K562 (cell line): ENCODE measurements around the gene CHD6. TPM values are rescaled to one million over a fixed set of nuclear protein-coding genes. Genes with fewer than 3 reads are reported as not detected.
A peak's percentile ranks its signal among the peaks of the same experiment; 100 is the strongest.

Experiments
- ATAC-seq: fragments of 200-7000 bp; cut with Tn5 transposase; 3 replicates; pipeline ENCODE4 v1.9.1; 2020; ENCODE audit warnings: moderate library complexity
- BruUV-seq: library from RNA; stranded (reverse); fragments of 400-500 nt; replicated peaks from 2 replicates; lab custom pipeline; 2021; lab: Mats Ljungman, UMichigan
- CTCF ChIA-PET: fragments of 300-600 bp; formaldehyde crosslinking; extraction: SDS; loops from one replicate; lab custom pipeline; 2021; ENCODE audit warnings: low intra/inter-chr PET ratio; lab: Yijun Ruan, JAX
- POLR2A ChIA-PET: fragments of 300-600, 350-650 bp; sonication (Branson Sonifier 250); formaldehyde crosslinking; extraction: SDS; loops from one replicate; lab custom pipeline; 2021; ENCODE audit warnings: antibody characterized with exemption, inconsistent platforms; lab: Yijun Ruan, JAX
- DNase-seq, 4 experiments: peaks; one replicate each; pipeline versions ENCODE4 v3.0.0 to v3.0.0-alpha.2; 2011 to 2018; ENCODE audit warnings: low spot score in 3 of 4, mixed read lengths in 3 of 4; ENCODE audit errors: extremely low read depth in 1 of 4
- FAIRE-seq: peaks from 2 replicates; lab custom pipeline; 2011; peaks lifted over from hg19 to GRCh38; lab: Jason Lieb, UNC
- H2AFZ ChIP-seq: 2 replicates; pipeline ENCODE4 v1.6.0; 2011; ENCODE audit warnings: low read depth, low read length, control low read depth, inconsistent platforms
- H3K27ac ChIP-seq: fragments of 200-600 bp; 3 replicates; pipeline ENCODE4 v1.8.0; 2011; ENCODE audit warnings: low read depth, mild to moderate bottlenecking, control low read depth, inconsistent platforms, low read length, moderate library complexity, mixed read lengths; ENCODE audit errors: extremely low read depth
- H3K27me3 ChIP-seq, 2 experiments: fragments of 300-600 bp in 1 of 2; 2 replicates in 1 of 2; 3 replicates in 1 of 2; pipeline versions ENCODE4 v1.6.0 to v1.8.0; 2011; ENCODE audit warnings: inconsistent platforms in 2 of 2, low read length in 2 of 2, mild to moderate bottlenecking in 1 of 2, mixed read lengths in 1 of 2, moderate library complexity in 1 of 2; ENCODE audit not compliant: control insufficient read depth in 2 of 2, insufficient read depth in 2 of 2
- H3K36me3 ChIP-seq: fragments of 300-600 bp; 3 replicates; pipeline ENCODE4 v1.8.0; 2011; ENCODE audit warnings: mild to moderate bottlenecking, low read length, inconsistent platforms; ENCODE audit not compliant: control insufficient read depth, insufficient read depth
- H3K4me1 ChIP-seq, 2 experiments: fragments of 200-600 bp in 1 of 2; replicated peaks in 1 of 2; 2 replicates in 1 of 2; 3 replicates in 1 of 2; pipeline versions ENCODE4 v1.5.1 to v1.8.0; 2011; ENCODE audit warnings: inconsistent platforms in 2 of 2, low read length in 2 of 2, mild to moderate bottlenecking in 1 of 2, mixed read lengths in 1 of 2, moderate library complexity in 1 of 2; ENCODE audit not compliant: control insufficient read depth in 2 of 2, insufficient read depth in 2 of 2
- H3K4me2 ChIP-seq: 2 replicates; pipeline ENCODE4 v1.6.1; 2011; ENCODE audit warnings: low read length, control low read depth, inconsistent platforms, mixed read lengths; ENCODE audit not compliant: insufficient read depth
- H3K4me3 ChIP-seq: fragments of 200-600 bp; sonication (generic), shearing (Covaris generic); 2 replicates; pipeline ENCODE4 v1.5.1; 2016; ENCODE audit warnings: control low read depth, inconsistent platforms
- H3K79me2 ChIP-seq: fragments of 200-600 bp; 3 replicates; pipeline ENCODE4 v1.8.0; 2011; ENCODE audit warnings: low read length, inconsistent platforms; ENCODE audit not compliant: control insufficient read depth, insufficient read depth
- H3K9ac ChIP-seq, 2 experiments: 2 replicates each; pipeline versions ENCODE4 v1.6.0 to v1.6.1; 2011; ENCODE audit warnings: low read depth in 2 of 2, low read length in 2 of 2, control low read depth in 1 of 2, inconsistent platforms in 1 of 2, mild to moderate bottlenecking in 1 of 2, mixed read lengths in 1 of 2; ENCODE audit not compliant: insufficient read depth in 1 of 2
- H3K9me1 ChIP-seq: one replicate; pipeline ENCODE4 v1.6.0; 2011; ENCODE audit warnings: inconsistent platforms, mild to moderate bottlenecking, low read length, moderate library complexity; ENCODE audit not compliant: control insufficient read depth, insufficient read depth
- H3K9me3 ChIP-seq: replicated peaks from 2 replicates; pipeline ENCODE4 v1.5.1; 2011; ENCODE audit warnings: low read depth, low read length, inconsistent platforms; ENCODE audit not compliant: control insufficient read depth, insufficient read depth
- H4K20me1 ChIP-seq: replicated peaks from 2 replicates; pipeline ENCODE4 v1.6.1; 2011; ENCODE audit warnings: low read length, inconsistent platforms, mixed read lengths; ENCODE audit not compliant: control insufficient read depth, insufficient read depth
- BHLHE40 ChIP-seq: IDR thresholded peaks from 2 replicates; pipeline ENCODE4 v1.6.1; 2011; ENCODE audit warnings: low read length, improper control_type of control experiment
- EGR1 ChIP-seq: fragments of 450-650 bp; conservative IDR thresholded peaks from 2 replicates; pipeline ENCODE4 v1.6.1; 2017; ENCODE audit warnings: mild to moderate bottlenecking
- EWSR1 ChIP-seq: fragments of 450-650 bp; IDR thresholded peaks from 2 replicates; pipeline ENCODE4 v1.6.1; 2018; ENCODE audit warnings: borderline replicate concordance, mild to moderate bottlenecking, low read depth, moderate library complexity; ENCODE audit not compliant: partially characterized antibody
- HMGN3 ChIP-seq: IDR thresholded peaks from 2 replicates; pipeline ENCODE4 v1.6.1; 2011; ENCODE audit warnings: borderline replicate concordance, low read depth, mild to moderate bottlenecking, mixed read lengths, low read length; ENCODE audit not compliant: insufficient read length; ENCODE audit errors: extremely low read depth
- ILF3 ChIP-seq: fragments of 450-650 bp; IDR thresholded peaks from 2 replicates; pipeline ENCODE4 v1.6.1; 2018; ENCODE audit warnings: antibody characterized with exemption, mild to moderate bottlenecking, moderate library complexity, borderline replicate concordance
- MED1 ChIP-seq: sonication (generic); formaldehyde crosslinking; IDR thresholded peaks from 2 replicates; pipeline ENCODE4 v1.8.1; 2023; ENCODE audit warnings: missing genetic modification reagents, borderline replicate concordance
- NR2F6 ChIP-seq: fragments of 450-650 bp; formaldehyde crosslinking; IDR thresholded peaks from 2 replicates; pipeline ENCODE4 v1.4.0; 2020; ENCODE audit warnings: mild to moderate bottlenecking
- POLR3G ChIP-seq: IDR thresholded peaks from 2 replicates; pipeline ENCODE4 v1.6.1; 2011; ENCODE audit not compliant: insufficient read length, insufficient replicate concordance; ENCODE audit errors: extremely low read depth
- SNRNP70 ChIP-seq: fragments of 200-400 bp; formaldehyde crosslinking; optimal IDR thresholded peaks from 2 replicates; pipeline ENCODE3; 2017; ENCODE audit warnings: low read depth, low read length
- ZKSCAN1 ChIP-seq: fragments of 150-350 bp; IDR thresholded peaks from 2 replicates; pipeline ENCODE4 v1.6.1; 2016; ENCODE audit warnings: low read depth, low read length
- ZNF184 ChIP-seq: sonication (generic); formaldehyde crosslinking; IDR thresholded peaks from 2 replicates; pipeline ENCODE4 v1.5.0; 2020; ENCODE audit warnings: missing genetic modification reagents
- ZNF212 ChIP-seq: fragments of 450-650 bp; formaldehyde crosslinking; IDR thresholded peaks from 2 replicates; pipeline ENCODE4 v1.4.0; 2020; ENCODE audit warnings: mild to moderate bottlenecking
- ZNF263 ChIP-seq: sonication (generic); formaldehyde crosslinking; IDR thresholded peaks from 2 replicates; pipeline ENCODE4 v1.8.0; 2022; ENCODE audit warnings: mild to moderate bottlenecking, missing genetic modification reagents, borderline replicate concordance
- ZNF408 ChIP-seq: fragments of 250-450 bp; sonication (Bioruptor Pico); IDR thresholded peaks from 2 replicates; pipeline ENCODE4 v1.4.0; 2020; ENCODE audit warnings: low read depth, mild to moderate bottlenecking, moderate library complexity
- WGBS: fragments of 100-300 bp; shearing (Covaris generic); methylation state at CpG from one replicate; pipeline ENCODE4 v1.1.6; 2016; ENCODE audit warnings: low coverage, mixed read lengths; ENCODE audit not compliant: insufficient coverage; ENCODE audit errors: missing lambda C conversion rate; 5-methylcytosine and 5-hydroxymethylcytosine counted together
- in situ Hi-C: fragments of 300-500 bp; cut with MboI; formaldehyde crosslinking; loops from 4 replicates; pipeline ENCODE4 v1.15.0; 2018; ENCODE audit warnings: inconsistent platforms, mixed read lengths
- intact Hi-C: fragments of 100-400 bp; cut with micrococcal nuclease; formaldehyde crosslinking; loops from 2 replicates; pipeline ENCODE4 v1.14.2; 2022
- polyA plus RNA-seq, 8 experiments: library from polyadenylated mRNA; depleted of rRNA in 4 of 8; stranded (reverse) in 5 of 8; unstranded in 3 of 8; fragments of >200 nt; fragmentation: Nextera tagmentation in 2 of 8; fragmentation: Illumina TruSeq in 1 of 8; extraction: Ambion mirVana in 2 of 8; extraction: Trizol in 1 of 8; gene quantifications; 2 replicates each; pipeline versions ENCODE4 v1.2.1 to v1.2.3, GENCODE V29; 2011 to 2014; ENCODE audit warnings: inconsistent platforms in 1 of 8, missing spikeins in 1 of 8
- total RNA-seq, 7 experiments: library from RNA; depleted of rRNA in 6 of 7; stranded (reverse); fragments of >200 nt in 6 of 7; fragmentation: Illumina TruSeq in 2 of 7; extraction: Trizol in 2 of 7; gene quantifications; 2 replicates each; pipeline versions ENCODE4 v1.2.1 to v1.2.3, GENCODE V29; 2011 to 2021; ENCODE audit warnings: low replicate concordance in 1 of 7
- TF ChIP-seq, protein P1 (sequence below): fragments of 450-650 bp; IDR thresholded peaks from 2 replicates; pipeline ENCODE4 v1.6.1; 2016; ENCODE audit warnings: borderline replicate concordance
- TF ChIP-seq, protein P2 (sequence below): sonication (generic); formaldehyde crosslinking; IDR thresholded peaks from 2 replicates; pipeline ENCODE4 v1.8.1; 2023; ENCODE audit warnings: mild to moderate bottlenecking, missing genetic modification reagents
- TF ChIP-seq, protein P3 (sequence below): fragments of 450-650 bp; IDR thresholded peaks from 2 replicates; pipeline ENCODE4 v1.6.1; 2016

The CHD6 gene
- total and polyA plus RNA-seq, 9 of the 15 experiments (the other 6 are each of a cell fraction or from before 2014, with no cell fraction given), result 3.9 to 24.2 (median 12.8) TPM

DNA sequence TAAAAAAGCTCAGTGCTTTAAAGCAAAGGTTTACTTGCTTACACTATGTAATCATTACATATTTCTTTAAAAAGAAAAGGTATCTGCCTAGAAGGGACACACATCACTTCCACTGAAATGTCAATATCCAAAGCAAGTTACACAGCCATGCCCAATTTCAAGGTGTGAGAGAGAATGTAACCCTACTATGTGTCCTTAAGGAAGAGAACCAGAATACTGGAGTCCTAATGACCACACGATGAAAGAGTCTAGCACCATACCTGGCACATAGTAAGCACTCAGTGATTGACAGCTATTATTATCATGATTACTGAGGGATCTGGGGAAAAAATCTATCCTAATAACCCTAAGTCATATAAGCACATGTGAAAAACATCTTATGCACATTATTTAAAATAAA is 10.4 kb downstream of the CHD6 start:
- peaks cover 88% of the 10 kb centered on the region for H3K79me2 ChIP-seq
- no peaks in the 10 kb centered on the region; a peak in 1 of 5 replicates for H3K4me1 ChIP-seq
- H3K4me2 ChIP-seq, result no peak overlapping the region
- H4K20me1 ChIP-seq, result 0 out of 2 replicates have a peak, but pooled peaks cover 9% of the 10 kb centered on the region
- H3K27me3 ChIP-seq, result no peaks in the 10 kb centered on the region
- H3K36me3 ChIP-seq, result no peaks in the 10 kb centered on the region
- FAIRE-seq, result no peak
- intact Hi-C loops, result no loop called here
- in situ Hi-C loops, result no loop called here
- no peak for ATAC-seq
- no peaks in the 10 kb centered on the region for H3K9me1 ChIP-seq
- DNase-seq, result no peak
- no peak for TF ChIP-seq ZNF212 (CRISPR knock-in tag)
- TF ChIP-seq ZKSCAN1, result peak; percentile 69; the same call in 1 of the 2 replicates
- TF ChIP-seq, protein P1, sequence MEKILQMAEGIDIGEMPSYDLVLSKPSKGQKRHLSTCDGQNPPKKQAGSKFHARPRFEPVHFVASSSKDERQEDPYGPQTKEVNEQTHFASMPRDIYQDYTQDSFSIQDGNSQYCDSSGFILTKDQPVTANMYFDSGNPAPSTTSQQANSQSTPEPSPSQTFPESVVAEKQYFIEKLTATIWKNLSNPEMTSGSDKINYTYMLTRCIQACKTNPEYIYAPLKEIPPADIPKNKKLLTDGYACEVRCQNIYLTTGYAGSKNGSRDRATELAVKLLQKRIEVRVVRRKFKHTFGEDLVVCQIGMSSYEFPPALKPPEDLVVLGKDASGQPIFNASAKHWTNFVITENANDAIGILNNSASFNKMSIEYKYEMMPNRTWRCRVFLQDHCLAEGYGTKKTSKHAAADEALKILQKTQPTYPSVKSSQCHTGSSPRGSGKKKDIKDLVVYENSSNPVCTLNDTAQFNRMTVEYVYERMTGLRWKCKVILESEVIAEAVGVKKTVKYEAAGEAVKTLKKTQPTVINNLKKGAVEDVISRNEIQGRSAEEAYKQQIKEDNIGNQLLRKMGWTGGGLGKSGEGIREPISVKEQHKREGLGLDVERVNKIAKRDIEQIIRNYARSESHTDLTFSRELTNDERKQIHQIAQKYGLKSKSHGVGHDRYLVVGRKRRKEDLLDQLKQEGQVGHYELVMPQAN, result no peak
- TF ChIP-seq ZNF263, result no peak
- TF ChIP-seq EWSR1, result no peak
- no peak for TF ChIP-seq ILF3
- no peak for TF ChIP-seq BHLHE40
- TF ChIP-seq, protein P2, sequence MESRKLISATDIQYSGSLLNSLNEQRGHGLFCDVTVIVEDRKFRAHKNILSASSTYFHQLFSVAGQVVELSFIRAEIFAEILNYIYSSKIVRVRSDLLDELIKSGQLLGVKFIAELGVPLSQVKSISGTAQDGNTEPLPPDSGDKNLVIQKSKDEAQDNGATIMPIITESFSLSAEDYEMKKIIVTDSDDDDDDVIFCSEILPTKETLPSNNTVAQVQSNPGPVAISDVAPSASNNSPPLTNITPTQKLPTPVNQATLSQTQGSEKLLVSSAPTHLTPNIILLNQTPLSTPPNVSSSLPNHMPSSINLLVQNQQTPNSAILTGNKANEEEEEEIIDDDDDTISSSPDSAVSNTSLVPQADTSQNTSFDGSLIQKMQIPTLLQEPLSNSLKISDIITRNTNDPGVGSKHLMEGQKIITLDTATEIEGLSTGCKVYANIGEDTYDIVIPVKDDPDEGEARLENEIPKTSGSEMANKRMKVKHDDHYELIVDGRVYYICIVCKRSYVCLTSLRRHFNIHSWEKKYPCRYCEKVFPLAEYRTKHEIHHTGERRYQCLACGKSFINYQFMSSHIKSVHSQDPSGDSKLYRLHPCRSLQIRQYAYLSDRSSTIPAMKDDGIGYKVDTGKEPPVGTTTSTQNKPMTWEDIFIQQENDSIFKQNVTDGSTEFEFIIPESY (CRISPR knock-in tag), result no peak
- no peak for TF ChIP-seq ZNF408 (CRISPR knock-in tag)
- TF ChIP-seq SNRNP70, result no peak
- TF ChIP-seq, protein P3, sequence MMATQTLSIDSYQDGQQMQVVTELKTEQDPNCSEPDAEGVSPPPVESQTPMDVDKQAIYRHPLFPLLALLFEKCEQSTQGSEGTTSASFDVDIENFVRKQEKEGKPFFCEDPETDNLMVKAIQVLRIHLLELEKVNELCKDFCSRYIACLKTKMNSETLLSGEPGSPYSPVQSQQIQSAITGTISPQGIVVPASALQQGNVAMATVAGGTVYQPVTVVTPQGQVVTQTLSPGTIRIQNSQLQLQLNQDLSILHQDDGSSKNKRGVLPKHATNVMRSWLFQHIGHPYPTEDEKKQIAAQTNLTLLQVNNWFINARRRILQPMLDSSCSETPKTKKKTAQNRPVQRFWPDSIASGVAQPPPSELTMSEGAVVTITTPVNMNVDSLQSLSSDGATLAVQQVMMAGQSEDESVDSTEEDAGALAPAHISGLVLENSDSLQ, result peak; percentile 60
- no peak for TF ChIP-seq EGR1
- no peak for TF ChIP-seq POLR3G
- no peak for TF ChIP-seq NR2F6 (CRISPR knock-in tag)
- no peak for TF ChIP-seq MED1 (CRISPR knock-in tag)
- TF ChIP-seq HMGN3, result no peak
- TF ChIP-seq ZNF184 (CRISPR knock-in tag), result no peak
- H3K9ac ChIP-seq, result no peak overlapping the region
- H3K9me3 ChIP-seq, result no peaks in the 10 kb centered on the region
- no peak overlapping the region for H3K27ac ChIP-seq
- ChIA-PET CTCF (interaction anchor here (0.6 to 0.7 kb wide), 2 partner anchors 50 to 143 kb away, joined by 3 read pairs; no protein-coding TSS in a partner anchor), POLR2A (interaction anchor here (0.6 to 1.2 kb wide), 3 partner anchors 57 to 249 kb away, joined by 3 to 4 read pairs (median 3); no protein-coding TSS in a partner anchor)
- no TSS peak for BruUV-seq
- WGBS, result 37% methylated on average over 1 of the region's 1 CpG
- H3K4me3 ChIP-seq, result no peak overlapping the region
- no peak overlapping the region for H2AFZ ChIP-seq
